ENCODE measurements around the gene PPIC. TPM values are rescaled to one million over a fixed set of nuclear protein-coding genes. Genes with fewer than 3 reads are reported as not detected.

PPIC gene
- total RNA-seq, 4 donors from 2014 or later = 21.7 to 77.3 (median 58.5) TPM

- Histone ChIP-seq H3K9me3 (no peaks in the 10 kb centered on the region), H3K27me3 (no peaks in the 10 kb centered on the region), H3K4me1 (no peaks in the 10 kb centered on the region), H3K36me3 (peaks cover 0 to 58% (median 0%) of the 10 kb centered on the region in 3 donors), H3K4me3 (no peak overlapping the region), H3K27ac (no peak overlapping the region)
- no peak for TF ChIP-seq CTCF (IDR thresholded peaks at IDR 0.05)
- no peak for TF ChIP-seq POLR2A (IDR thresholded peaks at IDR 0.05)
- intact Hi-C loops (cut with DNase I) = no loop called here
- DNase-seq = no peak
- WGBS, 2 donors = 63 to 72% methylated on average over 1 of the region's 1 CpG
These were observed 35.8 kb downstream of the PPIC start for GRCh38 chr5:123000731-123001130.

- peak in 3 of 6 experiments; percentile 17 to 29 (median 21) for TF ChIP-seq CTCF (IDR thresholded peaks at IDR 0.05)
- TF ChIP-seq POLR2A (IDR thresholded peaks at IDR 0.05) = no peak
- Histone ChIP-seq H3K9me3 (no peaks in the 10 kb centered on the region), H3K27me3 (no peaks in the 10 kb centered on the region), H3K4me1 (no peaks in the 10 kb centered on the region), H3K36me3 (peaks cover 0 to 55% (median 0%) of the 10 kb centered on the region in 3 donors), H3K27ac (no peak overlapping the region), H3K4me3 (no peak overlapping the region)
- WGBS, 2 donors = 73 to 77% methylated on average over 10 of the region's 10 CpGs
- no peak for DNase-seq
- intact Hi-C loops (cut with DNase I) = no loop called here
These were observed 36.5 kb downstream of the PPIC start for GRCh38 chr5:122999947-123000563.

- DNase-seq = no peak
- no peak overlapping the region for H3K27ac ChIP-seq
- 55 to 66% methylated on average over 7 of the region's 7 CpGs for WGBS, 2 donors
- H3K9me3 ChIP-seq = no peaks in the 10 kb centered on the region
- H3K36me3 ChIP-seq = peaks cover 0 to 31% (median 0%) of the 10 kb centered on the region in 3 donors
- intact Hi-C loops (cut with DNase I) = no loop called here
- H3K4me1 ChIP-seq = no peaks in the 10 kb centered on the region
- TF ChIP-seq CTCF (IDR thresholded peaks at IDR 0.05) = no peak
- no peak for TF ChIP-seq POLR2A (IDR thresholded peaks at IDR 0.05)
- H3K27me3 ChIP-seq = no peaks in the 10 kb centered on the region
- H3K4me3 ChIP-seq = no peak overlapping the region
These were observed 39.2 kb downstream of the PPIC start for GRCh38 chr5:122997294-122997693.

- Histone ChIP-seq H3K9me3 (no peaks in the 10 kb centered on the region), H3K4me1 (no peaks in the 10 kb centered on the region), H3K27me3 (no peaks in the 10 kb centered on the region), H3K36me3 (peaks cover 0 to 19% (median 0%) of the 10 kb centered on the region in 3 donors), H3K4me3 (no peak overlapping the region), H3K27ac (no peak overlapping the region)
- no peak for DNase-seq
- TF ChIP-seq POLR2A (IDR thresholded peaks at IDR 0.05) = no peak
- no peak for TF ChIP-seq CTCF (IDR thresholded peaks at IDR 0.05)
- 83 to 93% methylated on average over 3 of the region's 3 CpGs for WGBS, 2 donors
- intact Hi-C loops (cut with DNase I) = no loop called here
These were observed 40.4 kb downstream of the PPIC start for GRCh38 chr5:122996091-122996490.

GRCh38 chr5:122985954-122986721 is 50.4 kb downstream of the PPIC start:
- TF ChIP-seq POLR2A (IDR thresholded peaks at IDR 0.05) = no peak
- no peak for TF ChIP-seq CTCF (IDR thresholded peaks at IDR 0.05)
- intact Hi-C loops (cut with DNase I) = no loop called here
- DNase-seq = no peak
- no peaks in the 10 kb centered on the region for H3K27me3 ChIP-seq
- H3K4me3 ChIP-seq = no peak overlapping the region
- H3K9me3 ChIP-seq = no peaks in the 10 kb centered on the region
- no peaks in the 10 kb centered on the region for H3K4me1 ChIP-seq
- H3K27ac ChIP-seq = no peak overlapping the region
- 89 to 94% methylated on average over 2 of the region's 2 CpGs for WGBS, 2 donors
- H3K36me3 ChIP-seq = peaks cover 0 to 4% (median 0%) of the 10 kb centered on the region in 3 donors

Data from esophagus squamous epithelium (tissue), 5 donors.